Mucosa of descending colon (tissue), 3 donors: ENCODE measurements around the gene KRT84. TPM values are rescaled to one million over a fixed set of nuclear protein-coding genes. Genes with fewer than 3 reads are reported as not detected.

Experiments used
- ATAC-seq: fragments of 200-7000 bp; cut with Tn5 transposase; one replicate; pipeline ENCODE4 v1.9.1; 2020; ENCODE audit warnings: mild to moderate bottlenecking, moderate library complexity
- DNase-seq, 3 donors: peaks; one replicate each; pipeline ENCODE4 v3.0.0-alpha.2; 2020
- H3K36me3 ChIP-seq: fragments of 200-600 bp; one replicate; pipeline ENCODE4 v1.8.0; 2021; ENCODE audit warnings: low read depth, mild to moderate bottlenecking
- H3K4me1 ChIP-seq: fragments of 200-600 bp; one replicate; pipeline ENCODE4 v1.8.0; 2021; ENCODE audit warnings: low read depth, mild to moderate bottlenecking
- H3K4me3 ChIP-seq: fragments of 200-600 bp; one replicate; pipeline ENCODE4 v1.8.0; 2021; ENCODE audit warnings: mild to moderate bottlenecking
- H3K9me3 ChIP-seq: fragments of 200-600 bp; one replicate; pipeline ENCODE4 v1.8.0; 2021; ENCODE audit warnings: mild to moderate bottlenecking
- CTCF ChIP-seq: fragments of 200-600 bp; IDR thresholded peaks from one replicate; pipeline ENCODE4 v1.8.0; 2022; ENCODE audit warnings: antibody characterized with exemption, mild to moderate bottlenecking
- intact Hi-C, 2 donors: fragments of 100-400 bp; cut with DNase I in 1 of 2; cut with micrococcal nuclease in 1 of 2; formaldehyde crosslinking; loops; one replicate each; pipeline versions ENCODE4 v1.11.0 to v1.11.1; 2022; cut with DNase I, micrococcal nuclease
- total RNA-seq, 3 donors: library from RNA; stranded (reverse); fragmentation: NEBNext Ultra II Directional in 2 of 3; extraction: Animal tissue kit (Norgen Biotek cat#: 25700) in 2 of 3; gene quantifications; one replicate each; pipeline versions ENCODE4 v1.2.1 to v1.2.4, GENCODE V29; 2021 to 2023
- donor health status: DM: no; HTN: no; CAD: no; lungs with moderate emphysema.
- donor health status: DM: no; HTN: no; CAD: no.
- donor health status: DM: no; HTN: yes; CAD: no.

Gene KRT84
- total RNA-seq, 3 donors from 2014 or later = not detected

GRCh38 chr12:52432559-52433207 is 47.2 kb upstream of the KRT84 start:
- Histone ChIP-seq H3K36me3 (no peaks in the 10 kb centered on the region), H3K4me3 (no peak overlapping the region), H3K4me1 (peaks cover 8% of the 10 kb centered on the region), H3K9me3 (no peaks in the 10 kb centered on the region)
- DNase-seq (no peak), ATAC-seq (no peak)
- intact Hi-C loops = no loop called here
- TF ChIP-seq CTCF = no peak

GRCh38 chr12:52428121-52428520 is 42.7 kb upstream of the KRT84 start:
- intact Hi-C loops = no loop called here
- no peaks in the 10 kb centered on the region for H3K36me3 ChIP-seq
- H3K9me3 ChIP-seq = no peaks in the 10 kb centered on the region
- H3K4me1 ChIP-seq = no peaks in the 10 kb centered on the region
- no peak overlapping the region for H3K4me3 ChIP-seq
- DNase-seq (no peak), ATAC-seq (no peak)
- no peak for TF ChIP-seq CTCF

- intact Hi-C loops = no loop called here
- TF ChIP-seq CTCF = no peak
Measured at GRCh38 chr12:52427083-52427482, 41.6 kb upstream of the KRT84 start.

GRCh38 chr12:52426034-52426433 is 40.6 kb upstream of the KRT84 start:
- TF ChIP-seq CTCF = no peak
- H3K36me3 ChIP-seq = no peaks in the 10 kb centered on the region
- intact Hi-C loops = no loop called here
- no peaks in the 10 kb centered on the region for H3K9me3 ChIP-seq
- H3K4me3 ChIP-seq = no peak overlapping the region
- no peak for ATAC-seq
- DNase-seq = no peak
- H3K4me1 ChIP-seq = no peaks in the 10 kb centered on the region

More at GRCh38 chr12:52427083-52427482, 41.6 kb upstream of the KRT84 start:
- no peaks in the 10 kb centered on the region for H3K36me3 ChIP-seq
- ATAC-seq (no peak), DNase-seq (no peak)
- H3K4me1 ChIP-seq = no peaks in the 10 kb centered on the region
- no peak overlapping the region for H3K4me3 ChIP-seq
- no peaks in the 10 kb centered on the region for H3K9me3 ChIP-seq

GRCh38 chr12:52425466-52425865 is 40.0 kb upstream of the KRT84 start:
- intact Hi-C loops = no loop called here
- TF ChIP-seq CTCF = no peak
- Histone ChIP-seq H3K4me3 (no peak overlapping the region), H3K9me3 (no peaks in the 10 kb centered on the region), H3K4me1 (no peaks in the 10 kb centered on the region), H3K36me3 (no peaks in the 10 kb centered on the region)
- ATAC-seq (no peak), DNase-seq (no peak)
